WTC11 (cell line): ENCODE measurements around the gene SH3BP4.

Experiments
- ATF6 ChIP-seq: sonication (generic); formaldehyde crosslinking; IDR thresholded peaks from 2 replicates; pipeline ENCODE4 v1.8.1; 2023; ENCODE audit warnings: mild to moderate bottlenecking, missing genetic modification reagents
- CTCF ChIP-seq: fragments of 200-600 bp; IDR thresholded peaks from 2 replicates; pipeline ENCODE4 v1.8.0; 2022; ENCODE audit warnings: antibody characterized with exemption
- EMX1 ChIP-seq: fragments of 250-450 bp; sonication (Bioruptor Pico); IDR thresholded peaks from 2 replicates; pipeline ENCODE4 v1.8.0; 2021; ENCODE audit warnings: mild to moderate bottlenecking
- IRF1 ChIP-seq: sonication (generic); formaldehyde crosslinking; IDR thresholded peaks from 2 replicates; pipeline ENCODE4 v1.8.0; 2023; ENCODE audit warnings: missing genetic modification reagents
- NFYB ChIP-seq: sonication (generic); formaldehyde crosslinking; conservative IDR thresholded peaks from 2 replicates; pipeline ENCODE4 v1.8.0; 2022; ENCODE audit warnings: low read depth, missing genetic modification reagents
- NR2C2 ChIP-seq: sonication (generic); formaldehyde crosslinking; IDR thresholded peaks from 2 replicates; pipeline ENCODE4 v1.8.0; 2022; ENCODE audit warnings: mild to moderate bottlenecking, missing genetic modification reagents
- RELA ChIP-seq: sonication (generic); formaldehyde crosslinking; IDR thresholded peaks from 2 replicates; pipeline ENCODE4 v1.8.1; 2022; ENCODE audit warnings: missing genetic modification reagents, mild to moderate bottlenecking, borderline replicate concordance
- TEAD4 ChIP-seq: sonication (generic); formaldehyde crosslinking; IDR thresholded peaks from 2 replicates; pipeline ENCODE4 v1.8.0; 2022; ENCODE audit warnings: mild to moderate bottlenecking, missing genetic modification reagents
- ZBTB21 ChIP-seq: sonication (generic); formaldehyde crosslinking; IDR thresholded peaks from 2 replicates; pipeline ENCODE4 v1.8.1; 2023; ENCODE audit warnings: mild to moderate bottlenecking, missing genetic modification reagents, borderline replicate concordance

- TF ChIP-seq CTCF (no peak), NFYB (CRISPR knock-in tag) (no peak), EMX1 (CRISPR knock-in tag) (no peak), ATF6 (no peak), NR2C2 (CRISPR knock-in tag) (no peak), TEAD4 (no peak), RELA (CRISPR knock-in tag) (no peak), ZBTB21 (no peak), IRF1 (CRISPR knock-in tag) (no peak)
Observed at GRCh38 chr2:234964631-234965461, 13.0 kb downstream of the SH3BP4 start.
